GM13976 (cell line): ENCODE results near the gene GABBR2.
"Not testable (repeated sequence)": the region's sequence is repeated elsewhere in the genome, so short reads cannot be mapped to it uniquely, and the experiment has no call there.

Source experiments
- DNase-seq: peaks from one replicate; pipeline ENCODE4 v3.0.0; 2012; ENCODE audit warnings: low spot score
- in situ Hi-C: fragments of 300-500 bp; cut with MboI; formaldehyde crosslinking; loops from one replicate; pipeline ENCODE4 v1.12.0; 2022; ENCODE audit warnings: low sequenced_read_pairs, mixed read lengths, inconsistent platforms; ENCODE audit not compliant: unreplicated experiment
- TF ChIP-seq, protein P1 (sequence below): IDR thresholded peaks from 2 replicates; pipeline ENCODE4 v1.5.1; 2012; ENCODE audit warnings: borderline replicate concordance, mild to moderate bottlenecking; ENCODE audit not compliant: insufficient read depth; ENCODE audit errors: extremely low read depth, missing control alignments, control extremely low read depth

Gene GABBR2

DNA sequence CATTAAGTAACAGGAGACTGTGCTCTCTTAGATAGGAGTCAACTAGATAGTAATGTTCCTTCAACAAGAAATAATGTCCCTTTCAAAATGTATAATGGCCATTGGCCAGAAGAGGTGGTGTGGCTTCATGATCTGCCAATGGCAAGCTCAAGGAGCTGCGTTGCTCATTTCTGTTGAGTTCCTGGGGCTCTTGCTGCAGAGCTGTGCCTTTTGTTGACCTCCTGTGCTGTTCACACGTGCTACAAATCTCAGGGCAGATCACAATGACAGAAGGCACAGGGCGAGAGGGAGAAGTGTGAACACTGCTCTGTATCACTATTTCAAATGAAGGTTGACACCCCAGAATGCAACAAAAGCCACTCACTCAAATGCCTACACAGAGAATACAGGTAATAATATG is 437.3 kb downstream of the GABBR2 start:
- in situ Hi-C loops = no loop called here
- TF ChIP-seq, protein P1, sequence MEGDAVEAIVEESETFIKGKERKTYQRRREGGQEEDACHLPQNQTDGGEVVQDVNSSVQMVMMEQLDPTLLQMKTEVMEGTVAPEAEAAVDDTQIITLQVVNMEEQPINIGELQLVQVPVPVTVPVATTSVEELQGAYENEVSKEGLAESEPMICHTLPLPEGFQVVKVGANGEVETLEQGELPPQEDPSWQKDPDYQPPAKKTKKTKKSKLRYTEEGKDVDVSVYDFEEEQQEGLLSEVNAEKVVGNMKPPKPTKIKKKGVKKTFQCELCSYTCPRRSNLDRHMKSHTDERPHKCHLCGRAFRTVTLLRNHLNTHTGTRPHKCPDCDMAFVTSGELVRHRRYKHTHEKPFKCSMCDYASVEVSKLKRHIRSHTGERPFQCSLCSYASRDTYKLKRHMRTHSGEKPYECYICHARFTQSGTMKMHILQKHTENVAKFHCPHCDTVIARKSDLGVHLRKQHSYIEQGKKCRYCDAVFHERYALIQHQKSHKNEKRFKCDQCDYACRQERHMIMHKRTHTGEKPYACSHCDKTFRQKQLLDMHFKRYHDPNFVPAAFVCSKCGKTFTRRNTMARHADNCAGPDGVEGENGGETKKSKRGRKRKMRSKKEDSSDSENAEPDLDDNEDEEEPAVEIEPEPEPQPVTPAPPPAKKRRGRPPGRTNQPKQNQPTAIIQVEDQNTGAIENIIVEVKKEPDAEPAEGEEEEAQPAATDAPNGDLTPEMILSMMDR = no peak
- DNase-seq = no peak

DNA sequence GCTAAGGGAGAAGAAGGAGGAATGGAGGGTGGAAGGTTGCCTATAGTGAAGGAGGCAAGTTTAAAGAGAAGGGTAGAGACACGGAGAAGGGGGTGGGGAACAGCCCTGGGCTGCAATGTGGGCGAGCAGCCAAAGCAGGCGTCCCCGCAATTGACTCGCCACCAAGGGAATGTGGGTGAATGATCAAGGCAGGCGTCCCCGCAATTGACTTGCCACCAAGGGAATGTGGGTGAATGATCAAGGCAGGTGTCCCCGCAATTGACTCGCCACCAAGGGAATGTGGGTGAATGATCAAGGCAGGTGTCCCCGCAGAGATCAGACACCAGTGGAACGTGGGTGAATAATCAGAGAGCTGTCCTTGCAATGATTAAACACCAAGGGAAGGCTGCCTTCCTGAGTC is 438.5 kb downstream of the GABBR2 start:
- DNase-seq, in situ Hi-C loops: not testable (repeated sequence)

DNA sequence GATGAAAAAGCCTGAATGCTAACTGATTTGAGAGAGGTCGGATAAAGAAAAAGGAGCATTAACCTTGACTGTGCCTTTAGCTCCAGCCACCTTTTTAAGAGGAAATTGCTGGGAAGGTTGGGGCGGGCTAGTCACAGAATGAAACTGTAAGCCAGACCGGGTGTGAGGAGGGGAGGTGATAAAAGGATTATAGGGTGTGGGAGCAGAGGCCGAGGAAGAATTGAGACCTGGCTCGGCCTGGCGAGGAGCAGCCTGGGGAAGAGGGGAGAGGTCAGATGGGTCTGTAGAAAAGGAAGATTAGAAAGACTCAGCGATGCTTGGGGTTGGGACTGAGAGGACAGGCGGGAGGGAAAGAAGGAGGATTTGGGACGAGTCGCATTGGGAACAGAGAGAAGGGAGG is 439.1 kb downstream of the GABBR2 start:
- DNase-seq, in situ Hi-C loops: not testable (repeated sequence)

DNA sequence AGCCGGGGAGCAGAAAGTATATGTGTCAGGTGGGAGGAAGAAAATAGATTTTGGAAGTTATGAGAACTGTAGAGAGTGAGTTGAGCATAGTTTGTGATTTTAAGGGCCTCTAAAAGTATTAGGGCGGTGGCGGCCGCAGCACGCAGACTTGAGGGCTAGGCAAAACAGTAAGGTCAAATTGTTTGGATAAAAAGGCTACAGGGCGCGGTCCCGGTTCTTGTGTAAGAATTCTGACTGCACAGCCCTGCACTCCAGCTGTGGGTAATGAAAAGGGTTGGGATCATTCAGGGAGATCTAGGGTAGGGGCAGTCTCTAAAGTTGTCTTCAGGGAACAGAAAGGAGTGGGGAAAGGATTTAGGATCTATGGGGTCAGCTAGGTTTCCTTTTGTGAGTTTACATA is 441.2 kb downstream of the GABBR2 start:
- DNase-seq, in situ Hi-C loops: not testable (repeated sequence)

DNA sequence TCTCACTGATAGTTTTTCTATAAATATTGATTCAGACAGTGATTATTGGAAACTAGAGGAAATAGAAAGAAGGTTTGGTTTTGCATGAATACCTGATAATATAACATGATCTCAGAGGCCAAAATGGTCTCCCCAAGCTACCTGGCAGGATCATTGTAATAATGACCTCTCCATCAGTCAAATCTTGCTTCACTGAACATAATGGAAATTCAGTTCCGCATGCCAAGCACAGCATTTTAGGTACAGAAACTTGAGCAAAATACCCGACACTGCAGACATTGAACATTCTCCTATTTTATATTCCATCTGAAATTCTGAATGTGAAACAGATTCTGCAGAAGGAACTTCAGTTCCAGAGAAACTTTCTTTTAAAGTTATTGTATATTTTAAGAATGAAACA is 444.2 kb downstream of the GABBR2 start:
- DNase-seq = no peak
- in situ Hi-C loops = no loop called here
- TF ChIP-seq, protein P1 = no peak

DNA sequence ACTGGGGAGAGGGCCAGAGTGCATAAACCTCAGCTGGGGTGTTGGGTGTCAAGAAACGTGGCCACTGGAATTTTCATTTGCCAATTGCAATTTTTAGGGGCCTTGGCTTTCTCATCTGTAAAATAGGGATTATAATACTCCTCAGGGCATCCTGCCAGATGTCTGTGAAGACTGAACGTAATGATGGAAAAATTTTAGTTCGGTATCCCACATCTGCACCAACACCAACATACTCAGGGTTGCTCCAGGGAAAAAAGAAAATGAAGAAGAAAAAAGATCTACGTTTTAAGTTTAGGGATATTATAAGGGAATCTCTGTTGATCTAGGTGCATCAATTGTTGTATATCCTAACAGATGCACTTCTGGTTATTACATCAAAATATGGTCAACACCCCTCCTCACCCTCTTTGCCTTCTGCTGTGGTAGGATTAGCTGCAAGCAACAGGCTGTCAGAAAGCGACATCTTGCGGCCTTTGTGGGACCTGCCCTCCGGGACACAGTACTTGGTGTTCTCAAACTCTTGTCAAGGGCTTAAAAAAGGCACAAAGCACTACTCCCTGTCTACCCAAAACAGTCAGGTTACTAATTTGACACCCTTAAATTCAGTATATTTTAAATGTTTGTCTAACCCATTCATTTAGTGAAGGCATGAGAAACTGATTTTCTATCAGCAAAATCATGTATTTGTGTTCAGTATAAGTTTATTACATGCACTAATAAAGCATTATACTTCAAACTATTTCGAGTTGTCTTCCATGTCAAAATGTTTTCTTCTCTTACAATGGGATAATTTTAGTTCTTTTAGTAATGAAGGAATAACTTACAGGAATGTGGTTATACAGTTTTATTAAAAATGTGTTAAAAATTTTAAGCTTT is 445.0 kb downstream of the GABBR2 start:
- DNase-seq = peak; percentile 74
- in situ Hi-C loops = no loop called here
- TF ChIP-seq, protein P1 = peak; percentile 95

DNA sequence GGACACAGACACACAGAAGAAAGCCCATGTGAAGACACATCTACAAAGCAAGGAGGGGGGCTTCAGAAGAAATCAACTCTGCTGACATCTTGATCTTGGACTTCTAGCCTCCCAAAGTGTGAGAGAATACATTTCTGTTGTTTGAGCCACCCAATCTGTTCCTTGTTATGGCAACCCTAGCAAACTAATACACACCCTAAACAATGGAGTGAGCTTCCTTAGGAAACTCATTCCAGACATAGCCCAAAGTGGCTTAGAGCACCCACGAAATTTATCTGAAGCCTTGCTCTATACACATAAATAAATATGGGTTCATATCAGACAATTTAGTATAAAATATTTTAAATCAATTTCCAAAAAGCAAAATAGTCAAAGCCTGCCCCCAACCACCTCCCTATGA is 445.7 kb downstream of the GABBR2 start:
- TF ChIP-seq, protein P1 = no peak
- DNase-seq = no peak
- in situ Hi-C loops = no loop called here

DNA sequence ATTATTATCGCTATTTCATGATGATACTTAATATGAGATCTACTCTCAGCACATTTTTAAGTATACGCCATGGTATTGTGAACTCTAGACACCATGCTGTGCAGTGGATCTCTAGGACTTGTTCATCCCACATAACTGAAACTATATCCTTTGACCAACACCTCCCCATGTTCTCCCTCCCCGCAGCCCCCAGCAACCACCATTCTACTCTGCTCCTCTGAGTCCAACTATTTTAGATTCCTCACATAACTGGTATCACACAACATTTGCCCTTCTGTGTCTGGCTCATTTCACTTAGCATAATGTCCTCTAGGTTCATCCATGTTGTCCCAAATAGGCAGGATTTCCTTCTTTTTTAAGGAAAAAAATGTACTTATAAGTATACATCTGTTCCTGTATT is 446.7 kb downstream of the GABBR2 start:
- TF ChIP-seq, protein P1 = no peak
- DNase-seq = no peak
- in situ Hi-C loops = no loop called here
